Stimulated activated CD4-positive, alpha-beta T cell treated with anti-CD3 and anti-CD28 coated beads, Interleukin-4, amount 100 ng/mL, for 24 hours (primary cell): Measurements from ENCODE around the gene VPREB1.
"Not testable (repeated sequence)": the region's sequence is repeated elsewhere in the genome, so short reads cannot be mapped to it uniquely, and the experiment has no call there.

Experiments used
- DNase-seq: peaks from one replicate; pipeline ENCODE4 v3.0.0-alpha.2; 2020

The VPREB1 gene

DNA sequence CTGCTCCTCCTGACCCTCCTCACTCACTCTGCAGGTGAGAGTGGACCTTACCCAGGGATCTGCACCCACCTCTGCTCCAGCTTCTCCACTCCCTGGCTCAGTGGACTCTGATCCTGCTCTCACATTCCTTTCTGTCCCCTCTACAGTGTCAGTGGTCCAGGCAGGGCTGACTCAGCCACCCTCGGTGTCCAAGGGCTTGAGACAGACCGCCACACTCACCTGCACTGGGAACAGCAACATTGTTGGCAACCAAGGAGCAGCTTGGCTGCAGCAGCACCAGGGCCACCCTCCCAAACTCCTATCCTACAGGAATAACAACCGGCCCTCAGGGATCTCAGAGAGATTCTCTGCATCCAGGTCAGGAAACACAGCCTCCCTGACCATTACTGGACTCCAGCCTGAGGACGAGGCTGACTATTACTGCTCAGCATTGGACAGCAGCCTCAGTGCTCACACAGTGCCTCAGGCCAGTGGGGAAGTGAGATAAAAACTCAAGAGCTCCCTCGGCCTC, 29.7 kb upstream of the VPREB1 start:
- DNase-seq: no peak

GRCh38 chr22:22215659-22216449, 28.7 kb upstream of the VPREB1 start:
- no peak for DNase-seq

GRCh38 chr22:22216450-22216959, 28.1 kb upstream of the VPREB1 start:
- DNase-seq: no peak

DNA sequence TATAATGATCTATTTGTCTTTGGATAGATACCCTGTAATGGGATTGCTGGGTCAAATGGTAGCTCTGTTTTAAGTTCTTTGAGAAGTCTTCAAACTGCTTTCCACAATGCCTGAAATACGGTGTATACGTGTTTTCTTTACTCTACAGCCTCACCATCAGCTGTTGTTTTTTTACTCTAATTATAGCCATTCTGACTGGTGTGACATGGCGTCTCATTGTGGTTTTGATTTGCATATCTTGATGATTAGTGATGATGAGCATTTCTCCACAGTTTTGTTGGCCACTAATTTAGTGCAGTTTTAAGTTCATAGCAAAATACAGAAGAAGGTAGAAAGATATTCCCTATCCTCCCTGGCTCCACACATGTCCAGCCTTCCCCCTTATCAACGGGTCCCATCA, 26.3 kb upstream of the VPREB1 start:
- no peak for DNase-seq

DNA sequence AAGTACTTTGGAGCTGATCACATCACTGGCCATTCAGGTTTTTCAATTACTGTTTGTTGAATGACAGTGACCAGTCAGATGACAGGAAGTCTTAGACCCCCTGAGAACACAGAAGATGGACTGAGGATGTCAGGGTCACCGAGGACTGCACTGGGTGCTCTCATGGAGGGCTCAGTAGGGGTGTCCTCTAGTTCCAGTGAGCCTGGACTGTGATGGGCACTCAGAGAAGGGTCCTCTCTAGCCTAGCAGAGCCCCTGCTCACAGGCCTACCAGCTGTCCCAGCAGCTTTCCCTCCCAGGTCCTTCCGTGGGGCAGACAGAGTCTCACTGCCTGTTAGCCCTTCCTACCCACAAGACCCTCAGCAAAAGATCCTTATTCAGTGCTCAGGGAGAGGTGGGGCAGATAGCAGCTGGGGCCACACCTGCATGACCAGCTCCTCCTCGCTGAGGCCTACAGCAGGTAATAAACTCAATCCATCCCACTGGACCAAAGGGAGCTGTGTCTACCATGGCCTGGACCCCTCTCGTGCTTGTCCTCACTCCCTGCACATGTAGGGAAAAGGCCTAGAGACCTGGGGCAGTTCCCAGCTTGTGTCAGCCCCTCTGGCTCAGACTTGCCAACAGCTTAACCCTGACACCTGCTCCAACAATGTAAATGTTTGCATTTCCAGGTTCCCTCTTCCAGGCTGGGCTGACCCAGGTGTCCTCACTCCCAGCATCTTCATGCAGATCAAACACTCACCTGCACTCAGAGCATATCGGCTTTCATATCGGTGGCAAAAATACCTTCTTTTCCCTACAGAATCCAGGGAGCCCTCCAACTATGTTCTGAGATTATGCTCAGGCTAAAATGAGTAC, 25.2 kb upstream of the VPREB1 start:
- no peak for DNase-seq

DNA sequence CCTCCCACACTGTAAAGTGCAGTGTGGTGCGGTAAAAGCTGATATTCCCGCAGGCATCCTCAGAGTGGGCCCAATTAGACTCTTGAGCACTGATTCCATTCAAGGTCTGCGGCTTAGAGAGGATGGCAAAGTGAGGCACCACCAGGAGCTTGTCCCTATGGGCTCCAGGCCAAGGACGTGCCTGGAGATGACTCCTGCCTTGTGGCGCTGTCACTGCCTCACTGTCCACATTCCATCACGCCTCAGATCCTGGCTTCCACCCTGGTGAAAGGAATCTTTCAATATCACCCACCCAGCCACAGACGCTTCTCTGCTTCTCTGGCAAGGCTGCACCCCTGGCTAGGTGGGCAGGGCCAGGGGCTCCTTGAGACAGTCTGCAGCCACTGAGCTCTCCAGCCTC, 23.5 kb upstream of the VPREB1 start:
- not testable (repeated sequence) for DNase-seq

GRCh38 chr22:22226448-22227187, 18.0 kb upstream of the VPREB1 start:
- no peak for DNase-seq

DNA sequence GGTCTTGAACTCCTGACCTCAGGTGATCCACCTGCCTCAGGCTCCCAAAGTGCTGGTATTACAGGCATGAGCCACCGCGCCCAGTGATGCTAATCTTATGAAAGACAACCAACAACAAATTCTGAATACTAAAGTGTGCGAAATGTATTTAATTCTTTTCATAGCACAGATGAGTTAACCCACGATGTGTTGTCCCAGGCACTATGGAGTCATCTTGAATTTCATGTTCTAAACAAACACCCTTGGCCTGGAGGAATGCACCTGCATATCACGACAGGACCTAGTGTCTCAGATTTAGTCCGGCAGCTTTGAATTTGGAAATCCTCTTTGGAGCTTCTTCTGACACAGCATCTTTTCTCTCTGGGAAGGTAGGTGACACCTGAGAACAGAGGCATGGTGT, 16.2 kb upstream of the VPREB1 start:
- no peak for DNase-seq

- no peak for DNase-seq
Observed at GRCh38 chr22:22228921-22229320, 15.7 kb upstream of the VPREB1 start.

DNA sequence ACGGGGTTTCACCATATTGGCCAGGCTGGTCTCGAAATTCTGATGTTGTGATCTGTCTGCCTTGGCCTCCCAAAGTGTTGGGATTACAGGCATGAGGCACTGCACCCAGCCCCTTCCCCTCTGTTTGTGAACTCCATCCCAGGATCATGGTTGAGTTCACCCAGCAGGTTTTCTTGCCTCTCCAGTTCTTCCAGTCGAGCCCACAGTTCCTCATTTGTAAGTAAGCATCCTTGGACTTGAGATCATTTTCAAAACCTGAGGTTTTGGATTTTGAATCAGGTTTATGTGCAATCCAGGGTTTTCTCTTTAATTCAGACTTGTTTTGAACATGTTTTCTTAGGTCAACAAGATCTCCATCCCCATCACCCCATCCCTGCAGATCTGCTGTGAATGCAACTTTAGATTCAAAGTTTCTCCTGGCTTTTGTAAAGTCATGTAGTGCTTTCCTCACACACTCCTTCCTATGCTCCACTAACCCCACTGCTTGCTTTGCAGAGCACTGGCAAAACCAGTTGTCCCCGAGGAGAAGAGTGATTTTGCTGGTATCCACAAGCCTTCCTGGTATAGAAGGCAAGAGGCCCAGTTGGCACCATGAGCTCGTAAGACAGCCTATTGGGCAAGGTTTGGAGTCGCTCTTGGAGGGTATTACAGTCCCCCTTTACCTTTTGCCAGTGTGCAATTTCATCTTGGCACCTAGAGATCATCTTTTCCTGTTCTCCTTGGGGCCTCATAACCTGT, 14.7 kb upstream of the VPREB1 start:
- no peak for DNase-seq

- DNase-seq: no peak
Observed at GRCh38 chr22:22230438-22230837, 14.1 kb upstream of the VPREB1 start.

GRCh38 chr22:22233081-22233480, 11.5 kb upstream of the VPREB1 start:
- no peak for DNase-seq

DNA sequence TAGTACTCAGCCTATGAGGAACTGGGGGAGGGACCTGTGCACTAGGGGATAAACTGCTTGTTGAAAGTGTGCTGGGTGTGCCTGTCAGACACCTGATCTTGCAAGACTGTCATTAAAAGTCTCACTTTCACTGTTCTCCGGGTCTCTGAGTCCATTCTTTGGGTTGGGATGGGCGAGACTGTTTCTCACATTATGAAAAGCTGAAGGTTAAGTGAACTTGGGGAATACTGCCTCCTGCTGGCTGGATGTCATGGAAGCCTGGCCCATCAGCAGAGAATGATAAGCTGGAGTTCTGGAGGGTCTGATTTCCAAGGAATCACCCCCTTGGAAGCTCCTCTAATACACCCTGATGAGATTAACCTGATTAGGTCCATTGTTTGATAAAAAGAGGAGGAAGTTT, 9.0 kb upstream of the VPREB1 start:
- DNase-seq: peak; percentile 66

- no peak for DNase-seq
Observed at GRCh38 chr22:22237521-22237920, 7.1 kb upstream of the VPREB1 start.

DNA sequence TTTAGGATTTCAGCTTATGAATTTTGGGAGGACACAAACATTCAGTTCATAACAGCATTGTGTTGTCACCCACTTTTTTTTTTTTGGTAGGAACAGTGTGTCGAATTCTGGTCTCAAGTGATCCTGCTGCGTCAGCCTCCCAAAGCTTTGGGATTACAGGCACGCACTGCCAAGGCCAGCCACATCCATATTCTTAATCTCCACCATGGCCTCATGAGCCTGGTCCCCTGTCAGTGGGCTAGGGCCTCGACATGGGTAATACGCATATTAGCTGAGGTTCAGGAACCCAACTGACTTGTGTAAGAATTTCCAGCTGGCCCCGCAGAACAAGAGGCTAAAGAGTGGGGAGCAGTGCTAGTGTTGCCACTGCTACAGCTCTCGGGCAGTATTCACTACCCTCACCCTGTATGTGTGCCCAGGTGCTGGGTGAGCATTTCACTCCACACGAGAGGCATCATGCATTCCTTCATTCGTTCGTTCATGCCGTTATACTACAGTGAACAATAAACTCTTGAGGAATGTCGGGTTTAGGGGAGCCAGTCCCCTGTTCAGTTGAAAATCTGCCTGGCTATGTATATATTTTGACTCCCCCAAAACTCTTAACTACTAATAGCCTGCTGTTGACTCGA, 5.2 kb upstream of the VPREB1 start:
- DNase-seq: no peak

DNA sequence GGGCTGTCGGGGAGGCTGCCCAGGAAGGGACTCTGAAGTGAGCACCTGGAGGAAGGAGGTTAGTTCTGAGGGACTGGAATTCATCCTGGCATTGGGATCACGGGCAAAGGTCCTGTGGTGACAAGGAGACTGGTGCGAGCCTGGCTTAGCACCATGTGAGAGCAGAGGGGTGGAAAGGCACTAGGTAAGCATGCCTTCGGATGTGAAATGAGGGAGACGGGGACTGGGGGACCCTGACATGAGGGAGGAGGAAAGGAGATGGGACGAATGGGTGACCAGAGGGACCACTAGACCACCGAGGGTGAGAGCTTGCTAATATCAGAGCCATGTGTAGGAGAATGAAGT, 3.1 kb upstream of the VPREB1 start:
- no peak for DNase-seq

- DNase-seq: no peak
Observed at GRCh38 chr22:22242488-22242887, 2.1 kb upstream of the VPREB1 start.

DNA sequence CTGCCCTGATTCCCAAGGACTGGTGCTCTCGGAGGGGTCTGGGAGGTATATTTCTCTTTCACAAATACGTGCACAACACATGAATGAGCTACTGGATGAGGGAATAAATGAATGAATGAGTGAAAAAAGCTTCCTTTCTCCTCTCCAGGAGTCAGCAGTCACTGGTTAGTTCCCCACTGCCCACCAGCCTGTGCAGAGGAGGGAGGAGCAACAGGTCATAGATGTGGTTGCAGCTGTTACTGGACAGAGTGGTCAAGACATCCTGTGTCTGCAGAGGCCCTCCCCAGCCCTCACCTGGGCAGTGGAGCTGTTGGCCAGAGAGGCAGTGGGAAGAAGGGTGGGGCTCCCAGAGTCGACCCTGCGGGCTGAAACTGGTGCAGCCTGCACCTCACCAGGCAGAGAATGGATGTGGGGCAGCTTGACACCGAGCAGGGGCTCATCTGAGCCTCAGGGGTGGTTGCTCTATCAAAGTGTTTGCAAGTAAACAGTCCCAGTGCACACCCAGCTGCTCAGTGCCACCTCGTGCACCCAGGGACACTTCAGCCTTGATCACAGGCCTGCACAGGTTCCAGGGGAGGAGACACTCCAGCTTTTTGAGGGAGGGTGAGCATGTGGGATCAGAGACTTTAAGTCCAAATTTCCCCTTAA, 1.4 kb upstream of the VPREB1 start:
- DNase-seq: no peak

DNA sequence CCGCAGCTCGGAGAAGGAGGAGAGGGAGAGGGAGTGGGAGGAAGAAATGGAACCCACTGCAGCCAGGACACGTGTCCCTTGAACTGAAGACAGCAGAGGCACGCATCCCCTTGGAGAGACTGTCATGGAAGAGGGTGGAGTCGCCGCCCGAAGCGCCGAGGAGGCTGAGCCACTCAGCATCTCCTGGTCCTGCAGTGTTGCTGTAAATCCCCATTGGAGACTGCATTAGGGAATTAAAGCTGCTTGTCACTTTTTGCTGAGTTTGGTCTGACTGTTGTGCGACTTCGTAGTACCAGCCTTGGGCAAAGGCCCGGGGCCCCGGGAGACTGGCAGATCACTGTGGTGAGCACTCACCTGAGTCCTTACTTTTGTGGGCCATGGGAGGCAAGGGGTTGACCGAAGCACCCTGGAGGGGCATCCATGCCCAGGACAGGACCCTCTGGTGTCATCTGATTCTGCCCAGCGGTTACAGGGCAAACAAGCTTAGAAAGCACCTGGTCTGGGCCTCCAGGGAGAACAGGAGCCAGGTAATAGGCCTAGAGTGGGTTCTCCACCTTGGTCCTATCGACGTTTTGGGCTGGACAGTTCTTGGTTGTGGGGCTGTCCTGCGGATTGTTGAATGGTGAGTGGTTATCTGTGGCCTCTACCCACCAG, 797 bp downstream of the VPREB1 start:
- no peak for DNase-seq

- no peak for DNase-seq
Observed at GRCh38 chr22:22245935-22246525, 1.4 kb downstream of the VPREB1 start.
